ENCODE data around the gene MRPS35.
A peak's percentile ranks its signal among the peaks of the same experiment; 100 is the strongest.

Gene MRPS35

DNA sequence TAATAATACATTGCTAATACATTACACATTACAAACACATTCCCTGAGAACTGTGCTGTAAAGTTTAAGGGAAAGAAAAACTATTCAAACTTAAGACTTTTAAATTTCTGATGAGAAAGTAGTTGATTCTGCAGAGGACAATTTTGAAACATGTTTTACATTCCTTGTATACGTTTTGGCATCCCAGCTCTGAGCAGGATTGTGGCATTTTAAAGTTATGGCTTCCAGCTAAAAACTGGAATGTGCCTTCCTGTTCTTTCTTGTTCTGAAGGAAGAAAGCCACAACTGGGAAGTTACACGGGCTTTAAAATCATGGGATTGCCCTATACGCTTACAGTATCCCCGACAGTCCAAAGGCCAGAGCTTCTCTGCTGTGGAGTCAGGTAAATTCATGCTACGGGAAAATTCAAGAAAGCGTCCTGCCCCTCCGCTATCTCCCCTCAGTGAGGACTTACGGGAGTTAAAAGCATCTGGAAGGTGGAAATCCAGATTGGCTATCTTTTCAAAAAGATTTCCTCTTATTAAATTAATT is 58.6 kb downstream of the MRPS35 start:
- DNase-seq (ENCODE audit: low read depth), result no peak
- H3K4me3 ChIP-seq (ENCODE audit: control insufficient read depth, low read depth, low read length), result no peak overlapping the region

GRCh38 chr12:27771481-27772327 is 61.1 kb downstream of the MRPS35 start:
- no peak for TF ChIP-seq CTCF (conservative IDR thresholded peaks at IDR 0.05; ENCODE audit: control insufficient read depth, insufficient read depth, low read depth, low read length)
- H3K4me3 ChIP-seq (ENCODE audit: control insufficient read depth, low read depth, low read length), result no peak overlapping the region
- DNase-seq (ENCODE audit: low read depth), result no peak

More for the DNA sequence above, 58.6 kb downstream of the MRPS35 start:
- no peak for TF ChIP-seq CTCF (conservative IDR thresholded peaks at IDR 0.05; ENCODE audit: control insufficient read depth, insufficient read depth, low read depth, low read length)

DNA sequence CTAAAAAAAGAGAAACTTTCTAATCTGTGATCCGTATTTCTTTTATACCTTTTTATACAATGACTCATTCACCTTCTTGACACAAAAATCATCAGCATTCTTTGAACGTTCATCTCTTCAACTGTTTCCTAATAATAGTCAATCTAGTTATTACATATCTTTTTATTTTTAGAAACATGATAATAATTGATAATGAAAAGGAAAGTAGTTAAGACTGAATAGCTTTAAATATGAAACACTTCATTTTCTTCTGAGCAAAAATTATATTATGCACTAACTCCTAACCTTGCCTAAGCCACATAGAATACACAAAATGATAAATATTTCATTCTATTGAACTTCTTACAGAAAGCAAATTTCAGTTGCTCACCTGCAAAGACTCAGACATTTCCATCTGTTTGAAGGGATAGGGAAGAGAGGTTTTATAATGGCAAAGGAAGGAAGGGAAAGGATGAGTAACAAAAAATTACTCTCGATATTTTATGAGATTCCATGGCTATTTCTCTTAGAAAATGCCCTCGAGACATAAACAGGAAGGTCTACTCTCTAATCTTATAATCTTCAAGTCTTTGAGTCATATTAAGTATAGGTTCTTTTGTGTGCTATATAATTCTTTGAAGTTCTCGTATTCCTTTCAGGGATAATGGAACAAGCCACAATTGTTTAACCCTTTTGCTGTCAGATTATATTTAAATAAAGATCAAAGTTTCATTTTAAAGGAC is 61.9 kb downstream of the MRPS35 start:
- no peak for DNase-seq (ENCODE audit: low read depth)
- no peak overlapping the region for H3K4me3 ChIP-seq (ENCODE audit: control insufficient read depth, low read depth, low read length)
- TF ChIP-seq CTCF (conservative IDR thresholded peaks at IDR 0.05; ENCODE audit: control insufficient read depth, insufficient read depth, low read depth, low read length), result no peak

DNA sequence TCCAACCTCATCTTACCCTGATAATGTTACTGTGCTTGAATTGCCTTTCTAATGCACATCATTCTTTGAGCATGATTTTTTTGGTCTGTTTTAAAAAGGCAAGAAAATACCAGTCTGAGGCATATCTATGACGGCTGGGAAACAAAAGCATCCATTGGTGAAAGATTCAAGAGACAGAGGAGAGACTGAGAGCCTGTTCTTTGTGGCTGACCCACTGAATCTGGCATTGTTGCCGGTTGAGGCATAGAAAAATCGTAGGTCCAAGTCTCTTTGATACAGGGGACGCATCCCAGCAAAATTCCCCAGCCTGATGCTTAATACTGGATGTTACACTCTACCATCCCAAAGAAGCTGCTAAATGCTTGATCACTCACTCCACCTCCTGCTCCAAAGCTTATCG is 66.5 kb downstream of the MRPS35 start:
- TF ChIP-seq CTCF (conservative IDR thresholded peaks at IDR 0.05; ENCODE audit: control insufficient read depth, insufficient read depth, low read depth, low read length), result no peak
- no peak overlapping the region for H3K4me3 ChIP-seq (ENCODE audit: control insufficient read depth, low read depth, low read length)
- DNase-seq (ENCODE audit: low read depth), result no peak

- no peak overlapping the region for H3K4me3 ChIP-seq (ENCODE audit: control insufficient read depth, low read depth, low read length)
- no peak for TF ChIP-seq CTCF (conservative IDR thresholded peaks at IDR 0.05; ENCODE audit: control insufficient read depth, insufficient read depth, low read depth, low read length)
- no peak for DNase-seq (ENCODE audit: low read depth)
Measured at GRCh38 chr12:27778206-27778605, 67.6 kb downstream of the MRPS35 start.

DNA sequence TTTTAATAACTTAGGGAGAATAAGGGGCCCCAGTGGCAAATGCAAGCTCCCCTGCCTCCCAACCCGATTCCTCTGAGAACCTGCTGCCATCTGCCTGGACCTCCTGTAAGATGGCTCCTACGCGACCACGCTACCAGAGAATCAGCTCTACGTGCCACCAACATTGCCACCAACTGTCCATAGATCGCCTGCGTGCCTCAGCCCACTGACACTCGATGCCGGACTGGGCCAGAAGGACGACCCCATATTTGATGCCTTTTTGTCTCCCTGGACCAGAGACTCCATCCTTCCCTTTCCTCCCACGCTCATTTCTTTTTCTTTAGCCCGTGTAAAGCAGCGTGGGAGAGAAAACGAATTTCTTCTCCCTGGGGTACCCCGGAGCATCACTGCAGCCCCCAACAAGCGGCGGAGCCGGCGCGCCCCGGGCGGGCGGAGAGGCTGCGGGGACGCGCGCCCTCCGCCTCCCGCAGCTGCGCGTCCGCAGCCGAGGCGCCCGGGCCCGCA is 68.8 kb downstream of the MRPS35 start:
- no peak for TF ChIP-seq CTCF (conservative IDR thresholded peaks at IDR 0.05; ENCODE audit: control insufficient read depth, insufficient read depth, low read depth, low read length)
- peak; percentile 28 for DNase-seq (ENCODE audit: low read depth)
- peak overlapping the region; percentile 80 for H3K4me3 ChIP-seq (ENCODE audit: control insufficient read depth, low read depth, low read length)
